IPS DF 6.9 (cell line): ENCODE results near the gene FLCN.
"Not testable (repeated sequence)": the region's sequence is repeated elsewhere in the genome, so short reads cannot be mapped to it uniquely, and the experiment has no call there.

Source experiments
- DNase-seq: peaks from one replicate; pipeline ENCODE4 v3.0.0-alpha.2; 2013; ENCODE audit warnings: low read depth, low spot score
- H3K27ac ChIP-seq: one replicate; pipeline ENCODE4 v1.5.1; 2013; ENCODE audit warnings: low read length, control low read depth
- H3K27me3 ChIP-seq: 2 replicates; pipeline ENCODE4 v1.6.1; 2013; ENCODE audit warnings: mild to moderate bottlenecking, low read length; ENCODE audit not compliant: control insufficient read depth, insufficient read depth
- H3K36me3 ChIP-seq: 2 replicates; pipeline ENCODE4 v1.6.1; 2013; ENCODE audit warnings: low read length; ENCODE audit not compliant: control insufficient read depth, insufficient read depth
- H3K4me1 ChIP-seq: 2 replicates; pipeline ENCODE4 v1.6.1; 2013; ENCODE audit warnings: low read length; ENCODE audit not compliant: control insufficient read depth, insufficient read depth
- H3K4me3 ChIP-seq: 2 replicates; pipeline ENCODE4 v1.5.1; 2013; ENCODE audit warnings: mild to moderate bottlenecking, low read length
- H3K9me3 ChIP-seq: 2 replicates; pipeline ENCODE4 v1.6.1; 2013; ENCODE audit warnings: low read length, inconsistent platforms; ENCODE audit not compliant: control insufficient read depth, insufficient read depth
- WGBS: extraction: QIAGEN DNeasy Blood & Tissue Kit; methylation state at CpG from one replicate; pipeline ENCODE4 v1.1.7; 2013; ENCODE audit warnings: mixed read lengths, missing lambda C conversion rate; ENCODE audit not compliant: insufficient read length, insufficient coverage; 5-methylcytosine and 5-hydroxymethylcytosine counted together

The FLCN gene

GRCh38 chr17:17200831-17201230 lies 36.1 kb downstream of the FLCN start:
- Histone ChIP-seq H3K36me3 (peaks cover 2% of the 10 kb centered on the region; the same call in 1 of the 2 replicates), H3K9me3 (no peaks in the 10 kb centered on the region), H3K27me3 (no peaks in the 10 kb centered on the region), H3K27ac (no peak overlapping the region), H3K4me3 (no peak overlapping the region), H3K4me1 (no peaks in the 10 kb centered on the region)
- no CpG with 5 or more reads among the region's 5 CpGs for WGBS
- DNase-seq = no peak

- WGBS = no CpG with 5 or more reads among the region's 7 CpGs
- Histone ChIP-seq H3K36me3 (no peaks in the 10 kb centered on the region; the same call in 1 of the 2 replicates), H3K4me1 (no peaks in the 10 kb centered on the region)
Observed at GRCh38 chr17:17200311-17200710, 36.7 kb downstream of the FLCN start.

GRCh38 chr17:17198281-17198680 lies 38.7 kb downstream of the FLCN start:
- Histone ChIP-seq H3K27me3 (no peaks in the 10 kb centered on the region), H3K27ac (no peak overlapping the region), H3K36me3 (no peaks in the 10 kb centered on the region; the same call in 1 of the 2 replicates), H3K4me3 (no peak overlapping the region), H3K4me1 (no peaks in the 10 kb centered on the region), H3K9me3 (no peaks in the 10 kb centered on the region)
- DNase-seq = no peak
- no CpG with 5 or more reads among the region's 1 CpG for WGBS

More at GRCh38 chr17:17200311-17200710, 36.7 kb downstream of the FLCN start:
- no peak for DNase-seq
- Histone ChIP-seq H3K27ac (no peak overlapping the region), H3K9me3 (no peaks in the 10 kb centered on the region), H3K27me3 (no peaks in the 10 kb centered on the region), H3K4me3 (no peak overlapping the region)

GRCh38 chr17:17196776-17197175 lies 40.2 kb downstream of the FLCN start:
- no peaks in the 10 kb centered on the region for H3K27me3 ChIP-seq
- no peaks in the 10 kb centered on the region for H3K4me1 ChIP-seq
- H3K4me3 ChIP-seq = no peak overlapping the region
- no peak overlapping the region for H3K27ac ChIP-seq
- no peaks in the 10 kb centered on the region for H3K36me3 ChIP-seq
- no peak for DNase-seq
- no peaks in the 10 kb centered on the region for H3K9me3 ChIP-seq

GRCh38 chr17:17195466-17195865 lies 41.5 kb downstream of the FLCN start:
- not testable (repeated sequence) for H3K27ac ChIP-seq, H3K9me3 ChIP-seq, H3K36me3 ChIP-seq, H3K27me3 ChIP-seq, H3K4me1 ChIP-seq, DNase-seq, H3K4me3 ChIP-seq
- no CpG with 5 or more reads among the region's 5 CpGs for WGBS

GRCh38 chr17:17191961-17192381 lies 45.0 kb downstream of the FLCN start:
- no CpG with 5 or more reads among the region's 10 CpGs for WGBS
- Histone ChIP-seq H3K9me3 (no peaks in the 10 kb centered on the region), H3K4me3 (no peak overlapping the region), H3K4me1 (peaks cover 4% of the 10 kb centered on the region; the same call in 1 of the 2 replicates), H3K27me3 (no peaks in the 10 kb centered on the region), H3K27ac (no peak overlapping the region), H3K36me3 (no peaks in the 10 kb centered on the region)
- DNase-seq = no peak

- no peak for DNase-seq
- no peak overlapping the region for H3K27ac ChIP-seq
Observed at GRCh38 chr17:17191346-17191792, 45.6 kb downstream of the FLCN start.

GRCh38 chr17:17190188-17190587 lies 46.8 kb downstream of the FLCN start:
- Histone ChIP-seq H3K9me3 (no peaks in the 10 kb centered on the region), H3K27ac (no peak overlapping the region), H3K27me3 (no peaks in the 10 kb centered on the region), H3K36me3 (0 out of 2 replicates have a peak, but pooled peaks cover 3% of the 10 kb centered on the region), H3K4me3 (no peak overlapping the region), H3K4me1 (peaks cover 4% of the 10 kb centered on the region; the same call in 1 of the 2 replicates)
- DNase-seq = no peak
- no CpG with 5 or more reads among the region's 7 CpGs for WGBS

More at GRCh38 chr17:17191346-17191792, 45.6 kb downstream of the FLCN start:
- H3K27me3 ChIP-seq = no peaks in the 10 kb centered on the region
- H3K36me3 ChIP-seq = 0 out of 2 replicates have a peak, but pooled peaks cover 3% of the 10 kb centered on the region
- no CpG with 5 or more reads among the region's 11 CpGs for WGBS
- peaks cover 4% of the 10 kb centered on the region; the same call in 1 of the 2 replicates for H3K4me1 ChIP-seq
- no peaks in the 10 kb centered on the region for H3K9me3 ChIP-seq
- no peak overlapping the region for H3K4me3 ChIP-seq

GRCh38 chr17:17189559-17189958 lies 47.4 kb downstream of the FLCN start:
- Histone ChIP-seq H3K4me1 (peaks cover 4% of the 10 kb centered on the region; the same call in 1 of the 2 replicates), H3K36me3 (peaks cover 3% of the 10 kb centered on the region; the same call in 1 of the 2 replicates), H3K27me3 (no peaks in the 10 kb centered on the region), H3K9me3 (no peaks in the 10 kb centered on the region), H3K27ac (no peak overlapping the region), H3K4me3 (no peak overlapping the region)
- no peak for DNase-seq
- no CpG with 5 or more reads among the region's 4 CpGs for WGBS

- no CpG with 5 or more reads among the region's 4 CpGs for WGBS
- peaks cover 3% of the 10 kb centered on the region; the same call in 1 of the 2 replicates for H3K36me3 ChIP-seq
- no peak for DNase-seq
- H3K27me3 ChIP-seq = no peaks in the 10 kb centered on the region
- no peak overlapping the region for H3K4me3 ChIP-seq
- H3K4me1 ChIP-seq = peaks cover 4% of the 10 kb centered on the region; the same call in 1 of the 2 replicates
- no peaks in the 10 kb centered on the region for H3K9me3 ChIP-seq
- H3K27ac ChIP-seq = no peak overlapping the region
Observed at GRCh38 chr17:17188586-17188985, 48.4 kb downstream of the FLCN start.
